Measurements from ENCODE around the gene MORF4L1.

The MORF4L1 gene

GRCh38 chr15:78912316-78912715, 39.6 kb downstream of the MORF4L1 start:
- in situ Hi-C loops (cut with HindIII; ENCODE audit: low sequenced_read_pairs), result no loop called here
- DNase-seq (ENCODE audit: low read depth), result no peak
- H3K4me3 ChIP-seq (ENCODE audit: low read depth, low read length), result no peak overlapping the region
- TF ChIP-seq, protein P1, sequence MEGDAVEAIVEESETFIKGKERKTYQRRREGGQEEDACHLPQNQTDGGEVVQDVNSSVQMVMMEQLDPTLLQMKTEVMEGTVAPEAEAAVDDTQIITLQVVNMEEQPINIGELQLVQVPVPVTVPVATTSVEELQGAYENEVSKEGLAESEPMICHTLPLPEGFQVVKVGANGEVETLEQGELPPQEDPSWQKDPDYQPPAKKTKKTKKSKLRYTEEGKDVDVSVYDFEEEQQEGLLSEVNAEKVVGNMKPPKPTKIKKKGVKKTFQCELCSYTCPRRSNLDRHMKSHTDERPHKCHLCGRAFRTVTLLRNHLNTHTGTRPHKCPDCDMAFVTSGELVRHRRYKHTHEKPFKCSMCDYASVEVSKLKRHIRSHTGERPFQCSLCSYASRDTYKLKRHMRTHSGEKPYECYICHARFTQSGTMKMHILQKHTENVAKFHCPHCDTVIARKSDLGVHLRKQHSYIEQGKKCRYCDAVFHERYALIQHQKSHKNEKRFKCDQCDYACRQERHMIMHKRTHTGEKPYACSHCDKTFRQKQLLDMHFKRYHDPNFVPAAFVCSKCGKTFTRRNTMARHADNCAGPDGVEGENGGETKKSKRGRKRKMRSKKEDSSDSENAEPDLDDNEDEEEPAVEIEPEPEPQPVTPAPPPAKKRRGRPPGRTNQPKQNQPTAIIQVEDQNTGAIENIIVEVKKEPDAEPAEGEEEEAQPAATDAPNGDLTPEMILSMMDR (IDR thresholded peaks at IDR 0.05; ENCODE audit: low read depth, low read length, missing control alignments), result no peak

- H3K4me3 ChIP-seq (ENCODE audit: low read depth, low read length), result no peak overlapping the region
- no peak for DNase-seq (ENCODE audit: low read depth)
- in situ Hi-C loops (cut with HindIII; ENCODE audit: low sequenced_read_pairs), result no loop called here
- TF ChIP-seq, protein P1 (IDR thresholded peaks at IDR 0.05; ENCODE audit: low read depth, low read length, missing control alignments), result no peak
Measured at GRCh38 chr15:78913012-78913411, 40.3 kb downstream of the MORF4L1 start.

GRCh38 chr15:78914027-78914764, 41.5 kb downstream of the MORF4L1 start:
- in situ Hi-C loops (cut with HindIII; ENCODE audit: low sequenced_read_pairs), result no loop called here
- TF ChIP-seq, protein P1 (IDR thresholded peaks at IDR 0.05; ENCODE audit: low read depth, low read length, missing control alignments), result peak; percentile 57
- no peak overlapping the region for H3K4me3 ChIP-seq (ENCODE audit: low read depth, low read length)
- DNase-seq (ENCODE audit: low read depth), result no peak

- in situ Hi-C loops (cut with HindIII; ENCODE audit: low sequenced_read_pairs), result no loop called here
- DNase-seq (ENCODE audit: low read depth), result no peak
- TF ChIP-seq, protein P1 (IDR thresholded peaks at IDR 0.05; ENCODE audit: low read depth, low read length, missing control alignments), result no peak
- H3K4me3 ChIP-seq (ENCODE audit: low read depth, low read length), result no peak overlapping the region
Measured at GRCh38 chr15:78915341-78916087, 42.8 kb downstream of the MORF4L1 start.

GRCh38 chr15:78916088-78916487, 43.4 kb downstream of the MORF4L1 start:
- in situ Hi-C loops (cut with HindIII; ENCODE audit: low sequenced_read_pairs), result no loop called here
- DNase-seq (ENCODE audit: low read depth), result no peak
- TF ChIP-seq, protein P1 (IDR thresholded peaks at IDR 0.05; ENCODE audit: low read depth, low read length, missing control alignments), result no peak
- no peak overlapping the region for H3K4me3 ChIP-seq (ENCODE audit: low read depth, low read length)

DNA sequence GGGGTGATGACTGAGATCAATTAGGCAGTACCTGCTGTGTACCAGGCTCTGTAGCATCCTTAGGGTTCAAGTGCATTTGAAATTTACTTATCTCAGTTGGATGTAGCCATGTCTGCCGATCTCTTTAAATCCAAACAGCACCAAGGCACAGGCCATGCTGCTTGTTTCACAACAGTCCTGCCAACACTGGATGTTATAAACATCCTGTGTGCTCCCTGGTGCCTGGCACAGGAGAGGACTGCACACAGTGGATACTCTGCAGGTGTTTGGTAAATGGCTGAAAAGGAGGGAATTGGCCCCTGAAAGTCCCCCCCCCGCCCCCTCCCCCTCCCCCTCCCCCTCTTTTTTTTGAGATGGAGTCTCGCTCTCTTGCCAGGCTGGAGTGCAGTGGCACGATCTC, 45.2 kb downstream of the MORF4L1 start:
- in situ Hi-C loops (cut with HindIII; ENCODE audit: low sequenced_read_pairs), result no loop called here
- no peak overlapping the region for H3K4me3 ChIP-seq (ENCODE audit: low read depth, low read length)
- TF ChIP-seq, protein P1 (IDR thresholded peaks at IDR 0.05; ENCODE audit: low read depth, low read length, missing control alignments), result no peak
- DNase-seq (ENCODE audit: low read depth), result no peak
